ENCODE measurements around the gene FAM111A.
A peak's percentile ranks its signal among the peaks of the same experiment; 100 is the strongest.

The FAM111A gene

GRCh38 chr11:59172345-59173079 is 29.9 kb downstream of the FAM111A start:
- TF ChIP-seq, protein P1, sequence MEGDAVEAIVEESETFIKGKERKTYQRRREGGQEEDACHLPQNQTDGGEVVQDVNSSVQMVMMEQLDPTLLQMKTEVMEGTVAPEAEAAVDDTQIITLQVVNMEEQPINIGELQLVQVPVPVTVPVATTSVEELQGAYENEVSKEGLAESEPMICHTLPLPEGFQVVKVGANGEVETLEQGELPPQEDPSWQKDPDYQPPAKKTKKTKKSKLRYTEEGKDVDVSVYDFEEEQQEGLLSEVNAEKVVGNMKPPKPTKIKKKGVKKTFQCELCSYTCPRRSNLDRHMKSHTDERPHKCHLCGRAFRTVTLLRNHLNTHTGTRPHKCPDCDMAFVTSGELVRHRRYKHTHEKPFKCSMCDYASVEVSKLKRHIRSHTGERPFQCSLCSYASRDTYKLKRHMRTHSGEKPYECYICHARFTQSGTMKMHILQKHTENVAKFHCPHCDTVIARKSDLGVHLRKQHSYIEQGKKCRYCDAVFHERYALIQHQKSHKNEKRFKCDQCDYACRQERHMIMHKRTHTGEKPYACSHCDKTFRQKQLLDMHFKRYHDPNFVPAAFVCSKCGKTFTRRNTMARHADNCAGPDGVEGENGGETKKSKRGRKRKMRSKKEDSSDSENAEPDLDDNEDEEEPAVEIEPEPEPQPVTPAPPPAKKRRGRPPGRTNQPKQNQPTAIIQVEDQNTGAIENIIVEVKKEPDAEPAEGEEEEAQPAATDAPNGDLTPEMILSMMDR (IDR thresholded peaks at IDR 0.05; ENCODE audit: insufficient read depth, low read length), result no peak
- TF ChIP-seq REST (IDR thresholded peaks at IDR 0.05; ENCODE audit: insufficient replicate concordance, low read depth) (no peak), GABPA (IDR thresholded peaks at IDR 0.05; ENCODE audit: low read depth) (no peak), SPI1 (IDR thresholded peaks at IDR 0.05; ENCODE audit: borderline replicate concordance, low read depth) (no peak), POLR2AphosphoS5 (IDR thresholded peaks at IDR 0.05; ENCODE audit: low read depth) (no peak)
- Histone ChIP-seq H3K27ac (replicated peaks) (no peak overlapping the region), H3K27me3 (ENCODE audit: insufficient read depth, poor library complexity, severe bottlenecking) (peaks cover 16% of the 10 kb centered on the region), H3K4me3 (replicated peaks; ENCODE audit: insufficient read depth, low read length) (peak overlapping the region; percentile 63)
- no peak for DNase-seq (ENCODE audit: low read depth in 1 of 2, low spot score in 1 of 2)

- DNase-seq (ENCODE audit: low read depth in 1 of 2, low spot score in 1 of 2), result no peak
- peak overlapping the region; percentile 63 for H3K4me3 ChIP-seq (replicated peaks; ENCODE audit: insufficient read depth, low read length)
- TF ChIP-seq REST (IDR thresholded peaks at IDR 0.05; ENCODE audit: insufficient replicate concordance, low read depth) (no peak), GABPA (IDR thresholded peaks at IDR 0.05; ENCODE audit: low read depth) (no peak), POLR2AphosphoS5 (IDR thresholded peaks at IDR 0.05; ENCODE audit: low read depth) (no peak), SPI1 (IDR thresholded peaks at IDR 0.05; ENCODE audit: borderline replicate concordance, low read depth) (no peak)
- TF ChIP-seq, protein P1 (IDR thresholded peaks at IDR 0.05; ENCODE audit: insufficient read depth, low read length), result no peak
These were observed 30.7 kb downstream of the FAM111A start for GRCh38 chr11:59173080-59173963.

GRCh38 chr11:59173964-59174663 is 31.5 kb downstream of the FAM111A start:
- H3K4me3 ChIP-seq (replicated peaks; ENCODE audit: insufficient read depth, low read length), result peak overlapping the region; percentile 63; the same call in 1 of the 2 replicates
- no peak overlapping the region for H3K27ac ChIP-seq (replicated peaks)
- TF ChIP-seq POLR2AphosphoS5 (IDR thresholded peaks at IDR 0.05; ENCODE audit: low read depth) (no peak), GABPA (IDR thresholded peaks at IDR 0.05; ENCODE audit: low read depth) (no peak)
- DNase-seq (ENCODE audit: low read depth in 1 of 2, low spot score in 1 of 2), result peak in 1 of 2 experiments; percentile 32
- H3K27me3 ChIP-seq (ENCODE audit: insufficient read depth, poor library complexity, severe bottlenecking), result peaks cover 16% of the 10 kb centered on the region

More at GRCh38 chr11:59173080-59173963, 30.7 kb downstream of the FAM111A start:
- H3K27ac ChIP-seq (replicated peaks), result no peak overlapping the region
- peaks cover 16% of the 10 kb centered on the region for H3K27me3 ChIP-seq (ENCODE audit: insufficient read depth, poor library complexity, severe bottlenecking)

Measured in HL-60 (cell line).